SJCRH30 (cell line): Measurements from ENCODE around the gene IPO4. TPM values are rescaled to one million over a fixed set of nuclear protein-coding genes. Genes with fewer than 3 reads are reported as not detected.
"Not testable (repeated sequence)": the region's sequence is repeated elsewhere in the genome, so short reads cannot be mapped to it uniquely, and the experiment has no call there.

Experiments
- DNase-seq, 2 experiments: peaks; one replicate each; pipeline ENCODE4 v3.0.0-alpha.2; 2015 to 2020
- H3K27ac ChIP-seq: fragments of 250-450 bp; sonication (Bioruptor Pico); 2 replicates; pipeline ENCODE4 v1.5.1; 2020; ENCODE audit warnings: mild to moderate bottlenecking, moderate library complexity
- H3K27me3 ChIP-seq: fragments of 250-450 bp; sonication (Bioruptor Pico); 2 replicates; pipeline ENCODE4 v1.5.1; 2020; ENCODE audit warnings: mild to moderate bottlenecking, moderate library complexity
- H3K36me3 ChIP-seq: fragments of 250-450 bp; sonication (Bioruptor Pico); 2 replicates; pipeline ENCODE4 v1.5.1; 2020; ENCODE audit warnings: mild to moderate bottlenecking, moderate library complexity
- H3K4me1 ChIP-seq: fragments of 250-450 bp; sonication (Bioruptor Pico); 2 replicates; pipeline ENCODE4 v1.5.1; 2020; ENCODE audit warnings: mild to moderate bottlenecking, moderate library complexity
- H3K4me3 ChIP-seq: fragments of 250-450 bp; sonication (Bioruptor Pico); 2 replicates; pipeline ENCODE4 v1.5.1; 2020; ENCODE audit warnings: mild to moderate bottlenecking, moderate library complexity
- H3K9me3 ChIP-seq: fragments of 250-450 bp; sonication (Bioruptor Pico); replicated peaks from 2 replicates; pipeline ENCODE4 v1.5.1; 2020; ENCODE audit warnings: mild to moderate bottlenecking, moderate library complexity
- total RNA-seq: library from RNA; depleted of rRNA; stranded (reverse); fragments of >200 nt; shearing (Covaris generic); gene quantifications from 2 replicates; pipeline ENCODE4 v1.2.3, GENCODE V29; 2014

The IPO4 gene
- total RNA-seq, 1 experiment from 2014 or later = 60.0 TPM

GRCh38 chr14:24226473-24226872 lies 37.9 kb upstream of the IPO4 start:
- Histone ChIP-seq H3K9me3 (no peaks in the 10 kb centered on the region), H3K27me3 (no peaks in the 10 kb centered on the region), H3K4me3 (no peak overlapping the region), H3K4me1 (no peaks in the 10 kb centered on the region), H3K36me3 (0 out of 2 replicates have a peak, but pooled peaks cover 2% of the 10 kb centered on the region), H3K27ac (no peak overlapping the region)
- DNase-seq = no peak

GRCh38 chr14:24224618-24225071 lies 36.0 kb upstream of the IPO4 start:
- no peak for DNase-seq
- H3K4me1 ChIP-seq = no peaks in the 10 kb centered on the region
- no peak overlapping the region for H3K27ac ChIP-seq
- H3K36me3 ChIP-seq = 0 out of 2 replicates have a peak, but pooled peaks cover 2% of the 10 kb centered on the region
- no peak overlapping the region for H3K4me3 ChIP-seq
- no peaks in the 10 kb centered on the region for H3K9me3 ChIP-seq
- H3K27me3 ChIP-seq = no peaks in the 10 kb centered on the region

- not testable (repeated sequence) for H3K4me1 ChIP-seq, DNase-seq, H3K4me3 ChIP-seq, H3K27ac ChIP-seq, H3K27me3 ChIP-seq, H3K9me3 ChIP-seq, H3K36me3 ChIP-seq
Measured at GRCh38 chr14:24222987-24223386, 34.4 kb upstream of the IPO4 start.

GRCh38 chr14:24219521-24219920 lies 30.9 kb upstream of the IPO4 start:
- Histone ChIP-seq H3K4me1 (no peaks in the 10 kb centered on the region), H3K36me3 (peaks cover 2% of the 10 kb centered on the region; the same call in 1 of the 2 replicates), H3K27ac (no peak overlapping the region), H3K4me3 (no peak overlapping the region), H3K9me3 (no peaks in the 10 kb centered on the region), H3K27me3 (no peaks in the 10 kb centered on the region)
- DNase-seq = no peak

- H3K27ac ChIP-seq = no peak overlapping the region
- no peak overlapping the region for H3K4me3 ChIP-seq
- no peaks in the 10 kb centered on the region for H3K4me1 ChIP-seq
- no peaks in the 10 kb centered on the region for H3K9me3 ChIP-seq
- H3K36me3 ChIP-seq = no peaks in the 10 kb centered on the region; the same call in 1 of the 2 replicates
- DNase-seq = no peak
- H3K27me3 ChIP-seq = no peaks in the 10 kb centered on the region
Measured at GRCh38 chr14:24219080-24219479, 30.5 kb upstream of the IPO4 start.

- H3K9me3 ChIP-seq, H3K27me3 ChIP-seq, H3K4me3 ChIP-seq, H3K36me3 ChIP-seq, DNase-seq, H3K4me1 ChIP-seq, H3K27ac ChIP-seq: not testable (repeated sequence)
Measured at GRCh38 chr14:24216876-24217275, 28.3 kb upstream of the IPO4 start.

GRCh38 chr14:24216345-24216699 lies 27.7 kb upstream of the IPO4 start:
- no peaks in the 10 kb centered on the region; the same call in 1 of the 2 replicates for H3K36me3 ChIP-seq
- H3K27ac ChIP-seq = no peak overlapping the region
- H3K4me3 ChIP-seq = peak overlapping the region; percentile 69
- H3K9me3 ChIP-seq = no peaks in the 10 kb centered on the region
- DNase-seq = no peak
- no peaks in the 10 kb centered on the region for H3K27me3 ChIP-seq
- no peaks in the 10 kb centered on the region for H3K4me1 ChIP-seq

GRCh38 chr14:24215495-24216344 lies 27.1 kb upstream of the IPO4 start, which contains the start of gene MDP1:
TSS of gene MDP1 (minus strand) at chr14:24216066. CDS start at chr14:24215955, 111 bp downstream.
- Histone ChIP-seq H3K36me3 (no peaks in the 10 kb centered on the region; the same call in 1 of the 2 replicates), H3K27ac (peak within 1 kb of the TSS; percentile 38), H3K4me3 (peak within 1 kb of the TSS; percentile 69), H3K27me3 (no peaks in the 10 kb centered on the region), H3K9me3 (no peaks in the 10 kb centered on the region), H3K4me1 (no peaks in the 10 kb centered on the region)
- peak; percentile 82 to 92 for DNase-seq

- H3K4me3 ChIP-seq = peak overlapping the region; percentile 71
- no peaks in the 10 kb centered on the region for H3K27me3 ChIP-seq
- H3K4me1 ChIP-seq = no peaks in the 10 kb centered on the region
- no peaks in the 10 kb centered on the region for H3K9me3 ChIP-seq
- peak overlapping the region; percentile 83; the same call in 1 of the 2 replicates for H3K27ac ChIP-seq
- DNase-seq = no peak
- peaks cover 4% of the 10 kb centered on the region for H3K36me3 ChIP-seq
Measured at GRCh38 chr14:24213866-24214662, 25.4 kb upstream of the IPO4 start.

- Histone ChIP-seq H3K27me3 (no peaks in the 10 kb centered on the region), H3K4me1 (no peaks in the 10 kb centered on the region), H3K27ac (peak within 1 kb of the TSS; percentile 83), H3K36me3 (peaks cover 7% of the 10 kb centered on the region), H3K4me3 (peak within 1 kb of the TSS; percentile 71), H3K9me3 (no peaks in the 10 kb centered on the region)
- DNase-seq = peak; percentile 98 to 99
Measured at GRCh38 chr14:24212924-24213865, 24.6 kb upstream of the IPO4 start, which contains the start of gene CHMP4A. TSS of gene CHMP4A (minus strand) at chr14:24213488. CDS start at chr14:24213439, 49 bp downstream.

GRCh38 chr14:24211311-24211710 lies 22.7 kb upstream of the IPO4 start:
- Histone ChIP-seq H3K4me1 (no peaks in the 10 kb centered on the region), H3K36me3 (peaks cover 20% of the 10 kb centered on the region), H3K27ac (no peak overlapping the region), H3K4me3 (no peak overlapping the region), H3K27me3 (no peaks in the 10 kb centered on the region), H3K9me3 (no peaks in the 10 kb centered on the region)
- DNase-seq = no peak

- no peak overlapping the region for H3K27ac ChIP-seq
- H3K27me3 ChIP-seq = no peaks in the 10 kb centered on the region
- no peak overlapping the region for H3K4me3 ChIP-seq
- H3K36me3 ChIP-seq = peaks cover 22% of the 10 kb centered on the region
- DNase-seq = no peak
- no peaks in the 10 kb centered on the region for H3K4me1 ChIP-seq
- H3K9me3 ChIP-seq = no peaks in the 10 kb centered on the region
Measured at GRCh38 chr14:24207625-24208024, 19.0 kb upstream of the IPO4 start.

GRCh38 chr14:24207104-24207551 lies 18.5 kb upstream of the IPO4 start:
- Histone ChIP-seq H3K4me3 (no peak overlapping the region), H3K36me3 (peaks cover 25% of the 10 kb centered on the region), H3K27me3 (no peaks in the 10 kb centered on the region), H3K4me1 (no peaks in the 10 kb centered on the region), H3K27ac (no peak overlapping the region), H3K9me3 (no peaks in the 10 kb centered on the region; the same call in 1 of the 2 replicates)
- no peak for DNase-seq
